ENCODE results near the gene GUCY1A1. TPM values are rescaled to one million over a fixed set of nuclear protein-coding genes. Genes with fewer than 3 reads are reported as not detected.

GUCY1A1 gene
- total and polyA plus RNA-seq, 2 donors from 2014 or later = 6.9 to 64.6 TPM

DNA sequence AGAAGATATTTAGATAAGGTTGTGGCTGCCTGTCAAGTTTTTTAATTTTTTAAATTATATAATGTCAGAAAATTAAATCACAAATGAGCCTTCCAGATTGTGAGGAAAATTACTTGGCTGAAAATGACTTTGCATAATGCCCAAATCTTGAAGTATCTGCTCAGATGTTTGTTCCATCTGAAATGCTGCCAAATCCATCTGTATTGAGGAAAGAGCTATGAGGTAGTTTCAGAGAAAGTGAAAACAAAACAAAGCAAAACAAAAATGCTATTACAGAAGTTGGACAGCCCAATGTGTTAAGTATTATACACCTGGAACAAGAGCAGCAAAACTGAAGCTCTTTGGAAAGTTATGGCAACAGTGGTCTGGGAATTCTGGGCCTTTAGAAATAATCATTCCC lies 68.8 kb downstream of the GUCY1A1 start:
- intact Hi-C loops (cut with DNase I) = no loop called here
- DNase-seq = no peak
- Histone ChIP-seq H3K27me3 (ENCODE audit: control insufficient read depth, insufficient read depth, low read length) (no peaks in the 10 kb centered on the region), H3K9me3 (ENCODE audit: control insufficient read depth in 2 of 3, insufficient read depth in 1 of 3, low read length in 3 of 3) (no peaks in the 10 kb centered on the region), H3K4me3 (ENCODE audit: low read length in 3 of 3) (no peak overlapping the region), H3K9ac (ENCODE audit: low read length in 3 of 3) (no peak overlapping the region), H3K4me1 (ENCODE audit: control insufficient read depth in 2 of 3, insufficient read depth in 2 of 3, low read depth in 1 of 3, low read length in 3 of 3) (no peaks in the 10 kb centered on the region), H3K36me3 (ENCODE audit: control insufficient read depth in 2 of 3, insufficient read depth in 3 of 3, low read length in 3 of 3) (no peaks in the 10 kb centered on the region), H3K27ac (ENCODE audit: low read depth in 2 of 2, low read length in 2 of 2) (no peak overlapping the region)
- no peak for FAIRE-seq
- TF ChIP-seq CTCF (IDR thresholded peaks at IDR 0.05; ENCODE audit: borderline replicate concordance, extremely low read depth, insufficient read depth) = no peak

DNA sequence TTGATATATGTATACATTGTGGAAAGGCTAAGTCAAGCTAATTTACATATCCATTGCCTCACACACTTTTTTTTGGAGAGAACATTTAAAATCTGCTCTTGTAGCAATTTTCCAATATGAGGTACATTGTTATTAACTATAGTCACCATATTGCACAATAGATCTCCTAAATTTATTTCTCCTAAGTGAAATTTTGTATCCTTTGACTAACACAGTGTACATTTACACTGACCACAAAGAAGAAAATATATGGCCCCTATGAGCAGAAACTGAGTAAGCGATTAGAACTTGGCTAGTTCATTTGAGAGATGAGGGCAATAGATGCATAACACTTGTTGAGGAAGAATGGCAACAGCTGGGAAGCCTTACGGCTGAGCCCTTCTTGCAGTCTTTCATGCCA lies 71.9 kb downstream of the GUCY1A1 start:
- Histone ChIP-seq H3K27me3 (ENCODE audit: control insufficient read depth, insufficient read depth, low read length) (no peaks in the 10 kb centered on the region), H3K4me3 (ENCODE audit: low read length in 3 of 3) (no peak overlapping the region), H3K4me1 (ENCODE audit: control insufficient read depth in 2 of 3, insufficient read depth in 2 of 3, low read depth in 1 of 3, low read length in 3 of 3) (no peaks in the 10 kb centered on the region), H3K27ac (ENCODE audit: low read depth in 2 of 2, low read length in 2 of 2) (no peak overlapping the region), H3K9ac (ENCODE audit: low read length in 3 of 3) (no peak overlapping the region), H3K36me3 (ENCODE audit: control insufficient read depth in 2 of 3, insufficient read depth in 3 of 3, low read length in 3 of 3) (no peaks in the 10 kb centered on the region), H3K9me3 (ENCODE audit: control insufficient read depth in 2 of 3, insufficient read depth in 1 of 3, low read length in 3 of 3) (no peaks in the 10 kb centered on the region)
- DNase-seq = no peak
- FAIRE-seq = no peak
- no peak for TF ChIP-seq CTCF (IDR thresholded peaks at IDR 0.05; ENCODE audit: borderline replicate concordance, extremely low read depth, insufficient read depth)
- intact Hi-C loops (cut with DNase I) = no loop called here

DNA sequence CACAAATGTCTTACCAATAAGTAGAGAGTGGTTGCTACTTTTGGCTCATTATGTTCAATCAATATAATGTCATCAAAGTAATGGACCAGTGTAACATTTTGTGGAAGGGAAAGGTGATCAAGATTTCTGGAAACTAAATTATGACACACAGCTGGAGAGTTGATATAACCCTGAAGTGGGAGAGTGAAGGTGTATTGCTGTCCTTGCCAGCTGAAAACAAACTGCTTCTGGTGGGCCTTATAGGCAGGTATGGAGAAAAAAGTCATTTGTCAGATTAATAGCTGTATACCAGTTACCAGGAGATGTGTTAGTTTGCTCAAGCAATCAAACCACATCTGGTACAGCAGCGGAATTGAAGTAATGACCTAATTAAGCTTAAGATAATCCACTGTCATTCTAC lies 74.9 kb downstream of the GUCY1A1 start:
- TF ChIP-seq CTCF (IDR thresholded peaks at IDR 0.05; ENCODE audit: borderline replicate concordance, extremely low read depth, insufficient read depth) = no peak
- no peaks in the 10 kb centered on the region for H3K36me3 ChIP-seq (ENCODE audit: control insufficient read depth in 2 of 3, insufficient read depth in 3 of 3, low read length in 3 of 3)
- no peak overlapping the region for H3K27ac ChIP-seq (ENCODE audit: low read depth in 2 of 2, low read length in 2 of 2)
- H3K9me3 ChIP-seq (ENCODE audit: control insufficient read depth in 2 of 3, insufficient read depth in 1 of 3, low read length in 3 of 3) = no peaks in the 10 kb centered on the region
- peaks cover 0 to 13% (median 8%) of the 10 kb centered on the region in 3 donors for H3K4me1 ChIP-seq (ENCODE audit: control insufficient read depth in 2 of 3, insufficient read depth in 2 of 3, low read depth in 1 of 3, low read length in 3 of 3)
- DNase-seq = no peak
- H3K4me3 ChIP-seq (ENCODE audit: low read length in 3 of 3) = no peak overlapping the region
- no peak for FAIRE-seq
- no peaks in the 10 kb centered on the region for H3K27me3 ChIP-seq (ENCODE audit: control insufficient read depth, insufficient read depth, low read length)
- H3K9ac ChIP-seq (ENCODE audit: low read length in 3 of 3) = no peak overlapping the region
- intact Hi-C loops (cut with DNase I) = no loop called here

GRCh38 chr4:155742310-155743015 lies 75.8 kb downstream of the GUCY1A1 start:
- intact Hi-C loops (cut with DNase I) = no loop called here
- H3K4me3 ChIP-seq (ENCODE audit: low read length in 3 of 3) = no peak overlapping the region
- no peak for TF ChIP-seq CTCF (IDR thresholded peaks at IDR 0.05; ENCODE audit: borderline replicate concordance, extremely low read depth, insufficient read depth)
- H3K4me1 ChIP-seq (ENCODE audit: control insufficient read depth in 2 of 3, insufficient read depth in 2 of 3, low read depth in 1 of 3, low read length in 3 of 3) = peaks cover 0 to 18% (median 11%) of the 10 kb centered on the region in 3 donors
- H3K36me3 ChIP-seq (ENCODE audit: control insufficient read depth in 2 of 3, insufficient read depth in 3 of 3, low read length in 3 of 3) = no peaks in the 10 kb centered on the region
- H3K9me3 ChIP-seq (ENCODE audit: control insufficient read depth in 2 of 3, insufficient read depth in 1 of 3, low read length in 3 of 3) = no peaks in the 10 kb centered on the region
- no peak overlapping the region for H3K27ac ChIP-seq (ENCODE audit: low read depth in 2 of 2, low read length in 2 of 2)
- H3K27me3 ChIP-seq (ENCODE audit: control insufficient read depth, insufficient read depth, low read length) = no peaks in the 10 kb centered on the region
- DNase-seq (no peak), FAIRE-seq (no peak)
- no peak overlapping the region for H3K9ac ChIP-seq (ENCODE audit: low read length in 3 of 3)
